Karpas-422 (cell line): Measurements from ENCODE around the gene KRTAP12-3. TPM values are rescaled to one million over a fixed set of nuclear protein-coding genes. Genes with fewer than 3 reads are reported as not detected.
"Not testable (repeated sequence)": the region's sequence is repeated elsewhere in the genome, so short reads cannot be mapped to it uniquely, and the experiment has no call there.

Source experiments
- DNase-seq: peaks from one replicate; pipeline ENCODE4 v3.0.0-alpha.2; 2015
- H2AFZ ChIP-seq: fragments of 200-600 bp; sonication (generic); 2 replicates; pipeline ENCODE4 v1.6.1; 2014; ENCODE audit warnings: antibody characterized with exemption, low read length, mixed read lengths
- H3K27ac ChIP-seq: fragments of 200-600 bp; sonication (generic); 2 replicates; pipeline ENCODE4 v1.5.1; 2014; ENCODE audit warnings: mild to moderate bottlenecking, low read length, moderate library complexity
- H3K27me3 ChIP-seq: fragments of 200-600 bp; sonication (generic); 2 replicates; pipeline ENCODE4 v1.6.1; 2014; ENCODE audit warnings: low read length, mixed read lengths
- H3K36me3 ChIP-seq: fragments of 200-600 bp; sonication (generic); 2 replicates; pipeline ENCODE4 v1.6.1; 2014; ENCODE audit warnings: low read length, mixed read lengths; ENCODE audit not compliant: insufficient read depth
- H3K4me1 ChIP-seq: fragments of 200-600 bp; sonication (generic); 2 replicates; pipeline ENCODE4 v1.6.1; 2014; ENCODE audit warnings: mild to moderate bottlenecking, low read length, mixed read lengths
- H3K4me2 ChIP-seq: fragments of 200-600 bp; sonication (generic); 2 replicates; pipeline ENCODE4 v1.6.1; 2014; ENCODE audit warnings: low read length, low read depth, mild to moderate bottlenecking; ENCODE audit not compliant: poor library complexity, severe bottlenecking
- H3K4me3 ChIP-seq: fragments of 200-600 bp; sonication (generic); 2 replicates; pipeline ENCODE4 v1.5.1; 2014; ENCODE audit warnings: mild to moderate bottlenecking, antibody characterized with exemption, low read length, mixed read lengths
- H3K79me2 ChIP-seq: fragments of 200-600 bp; sonication (generic); 2 replicates; pipeline ENCODE4 v1.6.1; 2014; ENCODE audit warnings: mild to moderate bottlenecking, low read length, mixed read lengths
- H3K9ac ChIP-seq: fragments of 200-600 bp; sonication (generic); 2 replicates; pipeline ENCODE4 v1.6.0; 2014; ENCODE audit warnings: low read length
- H3K9me2 ChIP-seq: fragments of 200-600 bp; sonication (generic), shearing (Covaris generic); replicated peaks from 2 replicates; pipeline ENCODE4 v1.6.0; 2014; ENCODE audit warnings: mild to moderate bottlenecking, low read length, moderate library complexity; ENCODE audit not compliant: insufficient read depth
- H3K9me3 ChIP-seq: fragments of 300-700, 200-600 bp; sonication (generic); 2 replicates; pipeline ENCODE4 v1.6.1; 2014; ENCODE audit warnings: low read length, mixed read lengths
- H4K20me1 ChIP-seq: fragments of 200-600 bp; sonication (generic); 2 replicates; pipeline ENCODE4 v1.6.1; 2014; ENCODE audit warnings: mild to moderate bottlenecking, antibody characterized with exemption, low read length, low read depth; ENCODE audit not compliant: insufficient read depth
- total RNA-seq: library from RNA; depleted of rRNA; stranded (reverse); fragments of >200 nt; shearing (Covaris generic); gene quantifications from 2 replicates; pipeline ENCODE4 v1.2.3, GENCODE V29; 2014; ENCODE audit warnings: low replicate concordance

Gene KRTAP12-3
- total RNA-seq, 1 experiment from 2014 or later = not detected

GRCh38 chr21:44658913-44659595 is 1.3 kb downstream of the KRTAP12-3 start:
- no peaks in the 10 kb centered on the region for H3K4me1 ChIP-seq
- no peaks in the 10 kb centered on the region for H3K79me2 ChIP-seq
- H3K4me3 ChIP-seq = no peak overlapping the region
- no peak for DNase-seq
- H3K9me2 ChIP-seq = no peaks in the 10 kb centered on the region
- no peaks in the 10 kb centered on the region for H3K36me3 ChIP-seq
- no peaks in the 10 kb centered on the region for H3K27me3 ChIP-seq
- H2AFZ ChIP-seq = no peak overlapping the region
- no peak overlapping the region for H3K4me2 ChIP-seq
- no peak overlapping the region for H3K27ac ChIP-seq
- H4K20me1 ChIP-seq = no peaks in the 10 kb centered on the region
- peaks cover 8% of the 10 kb centered on the region; the same call in 1 of the 2 replicates for H3K9me3 ChIP-seq
- H3K9ac ChIP-seq = no peak overlapping the region

GRCh38 chr21:44661567-44661966 is 3.8 kb downstream of the KRTAP12-3 start:
- not testable (repeated sequence) for H3K4me3 ChIP-seq, H3K9me2 ChIP-seq, H3K79me2 ChIP-seq, H3K27ac ChIP-seq, DNase-seq, H3K36me3 ChIP-seq, H3K4me2 ChIP-seq, H3K27me3 ChIP-seq, H4K20me1 ChIP-seq, H3K4me1 ChIP-seq, H3K9ac ChIP-seq, H3K9me3 ChIP-seq, H2AFZ ChIP-seq

GRCh38 chr21:44664691-44665090 is 7.0 kb downstream of the KRTAP12-3 start:
- H3K9ac ChIP-seq = no peak overlapping the region
- no peaks in the 10 kb centered on the region for H3K79me2 ChIP-seq
- H3K9me3 ChIP-seq = peaks cover 8% of the 10 kb centered on the region; the same call in 1 of the 2 replicates
- DNase-seq = no peak
- H3K27ac ChIP-seq = no peak overlapping the region
- no peak overlapping the region for H3K4me2 ChIP-seq
- no peaks in the 10 kb centered on the region for H4K20me1 ChIP-seq
- H3K4me3 ChIP-seq = no peak overlapping the region
- H3K4me1 ChIP-seq = no peaks in the 10 kb centered on the region
- H3K36me3 ChIP-seq = no peaks in the 10 kb centered on the region
- no peaks in the 10 kb centered on the region for H3K27me3 ChIP-seq
- no peaks in the 10 kb centered on the region for H3K9me2 ChIP-seq
- no peak overlapping the region for H2AFZ ChIP-seq

GRCh38 chr21:44666401-44667320 is 8.9 kb downstream of the KRTAP12-3 start, which contains the start of gene KRTAP12-2:
KRTAP12-2 (minus strand) TSS chr21:44666927; CDS start chr21:44666886, 41 bp downstream.
- H3K36me3 ChIP-seq = no peaks in the 10 kb centered on the region
- H3K79me2 ChIP-seq = no peaks in the 10 kb centered on the region
- H3K9ac ChIP-seq = no peak within 1 kb of the TSS
- H3K9me2 ChIP-seq = no peaks in the 10 kb centered on the region
- no peaks in the 10 kb centered on the region for H4K20me1 ChIP-seq
- no peaks in the 10 kb centered on the region for H3K4me1 ChIP-seq
- no peak within 1 kb of the TSS for H3K27ac ChIP-seq
- H3K9me3 ChIP-seq = peaks cover 17% of the 10 kb centered on the region
- no peak within 1 kb of the TSS for H3K4me2 ChIP-seq
- no peaks in the 10 kb centered on the region for H3K27me3 ChIP-seq
- H2AFZ ChIP-seq = no peak within 1 kb of the TSS
- H3K4me3 ChIP-seq = no peak within 1 kb of the TSS
- DNase-seq = no peak

- H2AFZ ChIP-seq = no peak overlapping the region
- H3K9ac ChIP-seq = no peak overlapping the region
- H4K20me1 ChIP-seq = no peaks in the 10 kb centered on the region
- no peak overlapping the region for H3K27ac ChIP-seq
- H3K4me3 ChIP-seq = no peak overlapping the region
- H3K9me2 ChIP-seq = no peaks in the 10 kb centered on the region
- no peaks in the 10 kb centered on the region for H3K4me1 ChIP-seq
- no peaks in the 10 kb centered on the region for H3K36me3 ChIP-seq
- H3K4me2 ChIP-seq = no peak overlapping the region
- DNase-seq = no peak
- H3K27me3 ChIP-seq = no peaks in the 10 kb centered on the region
- H3K9me3 ChIP-seq = peaks cover 20% of the 10 kb centered on the region
- H3K79me2 ChIP-seq = no peaks in the 10 kb centered on the region
Measured at GRCh38 chr21:44667612-44668011, 9.9 kb downstream of the KRTAP12-3 start.

- Histone ChIP-seq H3K27ac (no peak overlapping the region), H4K20me1 (no peaks in the 10 kb centered on the region), H3K4me3 (no peak overlapping the region), H3K36me3 (no peaks in the 10 kb centered on the region), H3K4me2 (no peak overlapping the region), H3K79me2 (no peaks in the 10 kb centered on the region), H3K9ac (no peak overlapping the region), H3K27me3 (0 out of 2 replicates have a peak, but pooled peaks cover 3% of the 10 kb centered on the region), H3K9me2 (no peaks in the 10 kb centered on the region), H3K4me1 (no peaks in the 10 kb centered on the region), H3K9me3 (peaks cover 21% of the 10 kb centered on the region), H2AFZ (no peak overlapping the region)
- DNase-seq = no peak
Measured at GRCh38 chr21:44670642-44671432, 13.1 kb downstream of the KRTAP12-3 start.

- Histone ChIP-seq H3K4me2 (no peak overlapping the region), H3K9ac (no peak overlapping the region), H2AFZ (no peak overlapping the region), H3K27me3 (0 out of 2 replicates have a peak, but pooled peaks cover 3% of the 10 kb centered on the region), H3K4me3 (no peak overlapping the region), H3K9me2 (no peaks in the 10 kb centered on the region), H3K36me3 (no peaks in the 10 kb centered on the region), H4K20me1 (no peaks in the 10 kb centered on the region), H3K27ac (no peak overlapping the region), H3K79me2 (no peaks in the 10 kb centered on the region), H3K4me1 (no peaks in the 10 kb centered on the region), H3K9me3 (peaks cover 21% of the 10 kb centered on the region)
- no peak for DNase-seq
Measured at GRCh38 chr21:44671911-44672310, 14.2 kb downstream of the KRTAP12-3 start.
